Heart left ventricle (tissue), 13 donors: Measurements from ENCODE around the gene TMEM209.

Source experiments
- CTCF ChIP-seq, 12 donors: fragments of 200-600 bp; sonication (generic) in 4 of 12; IDR thresholded peaks; one replicate each; pipeline versions ENCODE4 v1.5.0 to v1.8.0; 2018 to 2022; ENCODE audit warnings: antibody characterized with exemption in 12 of 12, mild to moderate bottlenecking in 5 of 12
- POLR2A ChIP-seq, 2 donors: fragments of 450-650 bp; IDR thresholded peaks; one replicate each; pipeline ENCODE4 v1.6.1; 2017; ENCODE audit warnings: antibody characterized with exemption in 2 of 2, mild to moderate bottlenecking in 2 of 2, moderate library complexity in 2 of 2
- donor health status: ischemic (EF 13 %, LVEDD 7.1; RV severe dilation, severe dysfunction).
- donor health status: DM: no; HTN: yes; CAD: no.
- donor health status: DM: no; HTN: no; CAD: no.
- donor health status: ischemic (EF 25% LVEDD 6.9; RV normal size, moderate dysfunction).
- donor health status: ischemic (EF 25% LVEDD 5.7; RV mildly dilated, moderate dysfunction).
- donor health status: ischemic (EF 35%, LVEDD 5.7; RV mildly dilated, moderate dysfunction).
- donor health status: nonischemic (EF 11% LVEDD 7.7; RV severe dilation, severe dysfunction).
- donor health status: DM: yes; HTN: yes; CAD: no.
- donor health status: PGD.
- donor health status: ischemic (EF 29% LVEDD 5.4; RV normal size, mild dysfunction).
- donor health status: nonischemic (EF 23%, LVEDD 6.1; RV moderate dilation, normal function).

DNA sequence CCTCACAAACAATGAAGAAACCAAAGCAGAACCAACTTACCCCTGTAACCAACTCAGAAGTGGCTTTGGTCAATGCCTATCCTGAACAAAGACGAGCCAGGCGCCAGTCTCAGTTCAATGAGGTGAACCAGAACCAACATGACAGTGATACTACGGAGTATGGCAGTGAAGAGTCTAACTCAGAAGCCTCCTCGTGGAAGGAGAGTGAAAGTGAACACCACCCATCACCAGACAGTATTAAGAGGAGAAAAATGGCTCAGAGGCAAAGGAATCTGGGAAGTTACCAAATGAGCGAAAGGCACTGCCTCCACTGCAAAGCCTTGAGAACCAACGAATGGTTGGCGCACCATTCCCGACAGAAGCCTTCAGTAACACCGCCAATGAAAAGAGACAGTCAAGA, 10.8 kb upstream of the TMEM209 start:
- TF ChIP-seq CTCF (IDR thresholded peaks at IDR 0.05) (no peak), POLR2A (IDR thresholded peaks at IDR 0.05) (no peak)
